ENCODE results near the gene SCN9A.

GRCh38 chr2:166335284-166335683 is 40.5 kb downstream of the SCN9A start:
- no peak for TF ChIP-seq MAX (IDR thresholded peaks at IDR 0.05)
- TF ChIP-seq POLR2AphosphoS5 (IDR thresholded peaks at IDR 0.05; ENCODE audit: low read depth, low read length): no peak
- TF ChIP-seq CTCF (IDR thresholded peaks at IDR 0.05 in 2 of 3, conservative IDR thresholded peaks at IDR 0.05 in 1 of 3; ENCODE audit: borderline replicate concordance in 1 of 3, insufficient read depth in 1 of 3, low read depth in 2 of 3, low read length in 2 of 3): no peak
- TF ChIP-seq EZH2phosphoT487 (IDR thresholded peaks at IDR 0.05; ENCODE audit: borderline replicate concordance): no peak
- no peak for TF ChIP-seq POLR2A (IDR thresholded peaks at IDR 0.05; ENCODE audit: borderline replicate concordance, extremely low read depth, insufficient read depth, insufficient read length)
- no peak for TF ChIP-seq SP1 (IDR thresholded peaks at IDR 0.05; ENCODE audit: low read depth)
- no peak for TF ChIP-seq RAD21 (IDR thresholded peaks at IDR 0.05; ENCODE audit: low read depth)
- TF ChIP-seq SRF (IDR thresholded peaks at IDR 0.05; ENCODE audit: low read depth): no peak
- no peak for TF ChIP-seq JUND (IDR thresholded peaks at IDR 0.05)
